ENCODE results near the gene MEMO1.

DNA sequence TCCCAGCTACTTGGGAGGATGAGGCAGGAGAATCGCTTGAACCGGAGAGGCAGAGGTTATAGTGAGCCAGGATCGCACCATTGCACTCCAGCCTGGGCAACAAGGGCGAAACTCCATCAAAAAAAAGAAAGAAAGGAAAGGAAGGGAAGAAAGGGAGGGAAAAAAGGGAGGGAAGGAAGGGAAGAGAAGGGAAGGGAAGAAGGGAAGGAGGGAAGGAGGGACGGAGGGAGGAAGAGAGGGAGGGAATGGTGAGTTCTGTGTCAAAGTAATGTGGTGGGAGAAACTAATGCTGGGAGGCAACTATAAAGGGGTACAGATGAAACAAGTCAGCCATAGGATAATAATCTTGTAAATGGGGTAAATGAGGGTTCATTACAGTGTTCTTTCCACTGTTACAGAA lies 45.7 kb downstream of the MEMO1 start:
- TF ChIP-seq, protein P1, sequence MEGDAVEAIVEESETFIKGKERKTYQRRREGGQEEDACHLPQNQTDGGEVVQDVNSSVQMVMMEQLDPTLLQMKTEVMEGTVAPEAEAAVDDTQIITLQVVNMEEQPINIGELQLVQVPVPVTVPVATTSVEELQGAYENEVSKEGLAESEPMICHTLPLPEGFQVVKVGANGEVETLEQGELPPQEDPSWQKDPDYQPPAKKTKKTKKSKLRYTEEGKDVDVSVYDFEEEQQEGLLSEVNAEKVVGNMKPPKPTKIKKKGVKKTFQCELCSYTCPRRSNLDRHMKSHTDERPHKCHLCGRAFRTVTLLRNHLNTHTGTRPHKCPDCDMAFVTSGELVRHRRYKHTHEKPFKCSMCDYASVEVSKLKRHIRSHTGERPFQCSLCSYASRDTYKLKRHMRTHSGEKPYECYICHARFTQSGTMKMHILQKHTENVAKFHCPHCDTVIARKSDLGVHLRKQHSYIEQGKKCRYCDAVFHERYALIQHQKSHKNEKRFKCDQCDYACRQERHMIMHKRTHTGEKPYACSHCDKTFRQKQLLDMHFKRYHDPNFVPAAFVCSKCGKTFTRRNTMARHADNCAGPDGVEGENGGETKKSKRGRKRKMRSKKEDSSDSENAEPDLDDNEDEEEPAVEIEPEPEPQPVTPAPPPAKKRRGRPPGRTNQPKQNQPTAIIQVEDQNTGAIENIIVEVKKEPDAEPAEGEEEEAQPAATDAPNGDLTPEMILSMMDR (IDR thresholded peaks at IDR 0.05; ENCODE audit: extremely low read depth in 1 of 2, insufficient read depth in 1 of 2, low read depth in 1 of 2, low read length in 2 of 2) = no peak
- TF ChIP-seq EZH2 (IDR thresholded peaks at IDR 0.05; ENCODE audit: borderline replicate concordance, low read depth, low read length, severe bottlenecking) (no peak), POLR2AphosphoS5 (IDR thresholded peaks at IDR 0.05; ENCODE audit: insufficient read depth, low read depth, low read length) (no peak), POLR2A (IDR thresholded peaks at IDR 0.05; ENCODE audit: low read depth, low read length) (no peak), MYC (IDR thresholded peaks at IDR 0.05; ENCODE audit: low read depth, low read length) (no peak), GATA2 (IDR thresholded peaks at IDR 0.05; ENCODE audit: insufficient read depth, insufficient read length, low read depth, low read length) (no peak), FOS (IDR thresholded peaks at IDR 0.05; ENCODE audit: borderline replicate concordance, insufficient read depth, low read length) (no peak), JUN (IDR thresholded peaks at IDR 0.05; ENCODE audit: borderline replicate concordance, insufficient read depth, insufficient read length, low read depth) (no peak)
- TF ChIP-seq, protein P2, sequence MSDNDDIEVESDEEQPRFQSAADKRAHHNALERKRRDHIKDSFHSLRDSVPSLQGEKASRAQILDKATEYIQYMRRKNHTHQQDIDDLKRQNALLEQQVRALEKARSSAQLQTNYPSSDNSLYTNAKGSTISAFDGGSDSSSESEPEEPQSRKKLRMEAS (IDR thresholded peaks at IDR 0.05; ENCODE audit: insufficient read depth, insufficient read length) = no peak

Data from endothelial cell of umbilical vein (primary cell).